GM12878 (cell line): ENCODE measurements around the gene ZCCHC2. TPM values are rescaled to one million over a fixed set of nuclear protein-coding genes. Genes with fewer than 3 reads are reported as not detected.

Experiments used
- ATAC-seq: fragments of 200-7000 bp; cut with Tn5 transposase; 3 replicates; pipeline ENCODE4 v1.9.1; 2020; ENCODE audit warnings: mild to moderate bottlenecking, moderate library complexity
- BruUV-seq: library from RNA; stranded (reverse); fragments of 400-500 nt; replicated peaks from 2 replicates; lab custom pipeline; 2021; lab: Mats Ljungman, UMichigan
- CTCF ChIA-PET: fragments of 300-600 bp; sonication (Branson Sonifier 250); formaldehyde crosslinking; extraction: SDS; loops from one replicate; lab custom pipeline; 2021; ENCODE audit warnings: inconsistent platforms; lab: Yijun Ruan, JAX
- POLR2A ChIA-PET: fragments of 350-600 bp; formaldehyde crosslinking; extraction: SDS; loops from one replicate; lab custom pipeline; 2021; ENCODE audit warnings: inconsistent platforms; lab: Charles Lee
- RAD21 ChIA-PET: fragments of 300-600 bp; sonication (Branson Sonifier 250); formaldehyde crosslinking; loops from one replicate; lab custom pipeline; 2023; ENCODE audit warnings: antibody characterized with exemption; ENCODE audit not compliant: unreplicated experiment; lab: Charles Lee
- SMC1A ChIA-PET: fragments of 300-600 bp; sonication (Branson Sonifier 250); formaldehyde crosslinking; loops from one replicate; lab custom pipeline; 2023; ENCODE audit not compliant: unreplicated experiment, uncharacterized antibody; lab: Charles Lee
- DNase-seq: peaks from one replicate; pipeline ENCODE4 v3.0.0-alpha.2; 2011; ENCODE audit warnings: low read depth, low spot score
- FAIRE-seq: peaks from 3 replicates; lab custom pipeline; 2011; peaks lifted over from hg19 to GRCh38; lab: Jason Lieb, UNC
- H2AFZ ChIP-seq: 2 replicates; pipeline ENCODE4 v1.6.0; 2011; ENCODE audit warnings: low read depth, low read length, control low read depth; ENCODE audit not compliant: control insufficient read depth
- H3K27ac ChIP-seq: 2 replicates; pipeline ENCODE4 v1.5.1; 2011; ENCODE audit warnings: control low read depth; ENCODE audit not compliant: control insufficient read depth, insufficient read depth
- H3K27me3 ChIP-seq, 2 experiments: replicated peaks in 1 of 2; 2 replicates each; pipeline versions ENCODE4 v1.6.0 to v1.6.1; 2011; ENCODE audit warnings: low read length in 1 of 2; ENCODE audit not compliant: control insufficient read depth in 2 of 2, insufficient read depth in 2 of 2
- H3K36me3 ChIP-seq, 2 experiments: 2 replicates each; pipeline ENCODE4 v1.5.1; 2011; ENCODE audit warnings: low read length in 1 of 2; ENCODE audit not compliant: control insufficient read depth in 2 of 2, insufficient read depth in 2 of 2
- H3K4me1 ChIP-seq: 2 replicates; pipeline ENCODE4 v1.6.1; 2011; ENCODE audit warnings: mild to moderate bottlenecking, low read length, moderate library complexity, mixed read lengths; ENCODE audit not compliant: control insufficient read depth, insufficient read depth
- H3K4me2 ChIP-seq: 2 replicates; pipeline ENCODE4 v1.6.0; 2011; ENCODE audit warnings: control low read depth; ENCODE audit not compliant: control insufficient read depth, insufficient read depth
- H3K4me3 ChIP-seq: fragments of 200-600 bp; sonication (generic); 2 replicates; pipeline ENCODE4 v1.5.1; 2016
- H3K79me2 ChIP-seq: 2 replicates; pipeline ENCODE4 v1.6.0; 2011; ENCODE audit warnings: low read length; ENCODE audit not compliant: control insufficient read depth, insufficient read depth
- H3K9ac ChIP-seq: 2 replicates; pipeline ENCODE4 v1.8.0; 2011; ENCODE audit warnings: low read length, control low read depth, mixed read lengths; ENCODE audit not compliant: control insufficient read depth, insufficient read depth
- H3K9me3 ChIP-seq: replicated peaks from 3 replicates; pipeline ENCODE4 v1.5.1; 2011; ENCODE audit warnings: mild to moderate bottlenecking, low read length; ENCODE audit not compliant: control insufficient read depth, insufficient read depth
- H4K20me1 ChIP-seq: 2 replicates; pipeline ENCODE4 v1.6.0; 2011; ENCODE audit not compliant: control insufficient read depth, insufficient read depth
- BHLHE40 ChIP-seq, 2 experiments: fragments of 450-650 bp in 1 of 2; IDR thresholded peaks; 2 replicates each; pipeline ENCODE4 v1.6.1; 2011 to 2017; ENCODE audit warnings: low read depth in 2 of 2, borderline replicate concordance in 1 of 2, improper control_type of control experiment in 1 of 2, low read length in 1 of 2, mild to moderate bottlenecking in 1 of 2
- PAX8 ChIP-seq: fragments of 450-650 bp; IDR thresholded peaks from 2 replicates; pipeline ENCODE4 v1.6.1; 2017; ENCODE audit warnings: mild to moderate bottlenecking, moderate library complexity
- TARDBP ChIP-seq: IDR thresholded peaks from 2 replicates; pipeline ENCODE4 v1.6.1; 2016; ENCODE audit warnings: borderline replicate concordance
- ZNF384 ChIP-seq: IDR thresholded peaks from 2 replicates; pipeline ENCODE4 v1.6.1; 2012; ENCODE audit warnings: low read depth, mild to moderate bottlenecking, low read length, improper control_type of control experiment, borderline replicate concordance
- WGBS: methylation state at CpG from one replicate; pipeline ENCODE4 v1.1.6; 2016; ENCODE audit warnings: low lambda C conversion rate; ENCODE audit not compliant: insufficient replicate concordance, insufficient coverage; ENCODE audit errors: missing lambda C conversion rate; 5-methylcytosine and 5-hydroxymethylcytosine counted together
- in situ Hi-C: fragments of 300-500 bp; cut with MboI; formaldehyde crosslinking; loops from 9 replicates; pipeline ENCODE4 v1.14.3; 2018; ENCODE audit warnings: mixed read lengths
- intact Hi-C: fragments of 100-400 bp; cut with micrococcal nuclease; formaldehyde crosslinking; loops from one replicate; pipeline ENCODE4 v1.14.2; 2022; ENCODE audit not compliant: unreplicated experiment
- polyA plus RNA-seq, 11 experiments: library from polyadenylated mRNA; depleted of rRNA in 4 of 11; unstranded in 6 of 11; stranded (reverse) in 5 of 11; fragments of >200 nt; fragmentation: Nextera tagmentation in 4 of 11; fragmentation: Illumina TruSeq in 1 of 11; extraction: Ambion mirVana in 4 of 11; extraction: Trizol in 1 of 11; gene quantifications; 1 replicate in 1 of 11; 2 replicates in 10 of 11; pipeline versions ENCODE4 v1.2.1 to v1.2.3, GENCODE V29; 2011 to 2016; ENCODE audit warnings: inconsistent platforms in 2 of 11, missing spikeins in 2 of 11, low read depth in 1 of 11
- total RNA-seq, 4 experiments: library from RNA; depleted of rRNA in 3 of 4; stranded (reverse); fragments of >200 nt in 3 of 4; fragmentation: Illumina TruSeq in 1 of 4; extraction: Trizol in 1 of 4; gene quantifications; 2 replicates each; pipeline versions ENCODE4 v1.2.1 to v1.2.3, GENCODE V29; 2013 to 2021
- TF ChIP-seq, protein P1 (sequence below): fragments of 450-650 bp; IDR thresholded peaks from 2 replicates; pipeline ENCODE4 v1.6.1; 2016; ENCODE audit warnings: mild to moderate bottlenecking, moderate library complexity, borderline replicate concordance

Gene ZCCHC2
- total and polyA plus RNA-seq, 10 of the 15 experiments (the other 5 are each of a cell fraction or from before 2014, with no cell fraction given) = 1.7 to 17.4 (median 8.6) TPM

DNA sequence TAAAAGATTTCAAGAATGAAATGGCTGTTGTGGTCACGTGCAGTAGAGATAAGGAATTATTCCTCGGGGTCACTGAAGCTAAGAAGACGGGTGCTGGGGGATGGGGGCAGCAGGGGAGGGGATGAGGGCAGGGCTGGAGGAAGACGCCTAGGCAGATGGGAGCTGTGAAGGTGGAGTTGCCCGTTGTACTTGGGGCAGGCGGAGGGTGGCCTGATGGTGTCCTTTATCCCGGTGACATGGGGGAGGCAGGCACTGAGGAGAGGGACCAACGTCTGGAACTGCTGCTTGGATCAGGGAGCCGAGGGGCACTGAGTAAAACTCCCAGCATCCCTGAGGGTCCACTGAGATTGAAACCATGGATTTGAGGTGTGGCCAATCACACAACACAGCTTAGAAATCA lies 64.9 kb downstream of the ZCCHC2 start (continued):
- TF ChIP-seq, protein P1, sequence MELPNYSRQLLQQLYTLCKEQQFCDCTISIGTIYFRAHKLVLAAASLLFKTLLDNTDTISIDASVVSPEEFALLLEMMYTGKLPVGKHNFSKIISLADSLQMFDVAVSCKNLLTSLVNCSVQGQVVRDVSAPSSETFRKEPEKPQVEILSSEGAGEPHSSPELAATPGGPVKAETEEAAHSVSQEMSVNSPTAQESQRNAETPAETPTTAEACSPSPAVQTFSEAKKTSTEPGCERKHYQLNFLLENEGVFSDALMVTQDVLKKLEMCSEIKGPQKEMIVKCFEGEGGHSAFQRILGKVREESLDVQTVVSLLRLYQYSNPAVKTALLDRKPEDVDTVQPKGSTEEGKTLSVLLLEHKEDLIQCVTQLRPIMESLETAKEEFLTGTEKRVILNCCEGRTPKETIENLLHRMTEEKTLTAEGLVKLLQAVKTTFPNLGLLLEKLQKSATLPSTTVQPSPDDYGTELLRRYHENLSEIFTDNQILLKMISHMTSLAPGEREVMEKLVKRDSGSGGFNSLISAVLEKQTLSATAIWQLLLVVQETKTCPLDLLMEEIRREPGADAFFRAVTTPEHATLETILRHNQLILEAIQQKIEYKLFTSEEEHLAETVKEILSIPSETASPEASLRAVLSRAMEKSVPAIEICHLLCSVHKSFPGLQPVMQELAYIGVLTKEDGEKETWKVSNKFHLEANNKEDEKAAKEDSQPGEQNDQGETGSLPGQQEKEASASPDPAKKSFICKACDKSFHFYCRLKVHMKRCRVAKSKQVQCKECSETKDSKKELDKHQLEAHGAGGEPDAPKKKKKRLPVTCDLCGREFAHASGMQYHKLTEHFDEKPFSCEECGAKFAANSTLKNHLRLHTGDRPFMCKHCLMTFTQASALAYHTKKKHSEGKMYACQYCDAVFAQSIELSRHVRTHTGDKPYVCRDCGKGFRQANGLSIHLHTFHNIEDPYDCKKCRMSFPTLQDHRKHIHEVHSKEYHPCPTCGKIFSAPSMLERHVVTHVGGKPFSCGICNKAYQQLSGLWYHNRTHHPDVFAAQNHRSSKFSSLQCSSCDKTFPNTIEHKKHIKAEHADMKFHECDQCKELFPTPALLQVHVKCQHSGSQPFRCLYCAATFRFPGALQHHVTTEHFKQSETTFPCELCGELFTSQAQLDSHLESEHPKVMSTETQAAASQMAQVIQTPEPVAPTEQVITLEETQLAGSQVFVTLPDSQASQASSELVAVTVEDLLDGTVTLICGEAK = no peak
- TF ChIP-seq ZNF384 = no peak

DNA sequence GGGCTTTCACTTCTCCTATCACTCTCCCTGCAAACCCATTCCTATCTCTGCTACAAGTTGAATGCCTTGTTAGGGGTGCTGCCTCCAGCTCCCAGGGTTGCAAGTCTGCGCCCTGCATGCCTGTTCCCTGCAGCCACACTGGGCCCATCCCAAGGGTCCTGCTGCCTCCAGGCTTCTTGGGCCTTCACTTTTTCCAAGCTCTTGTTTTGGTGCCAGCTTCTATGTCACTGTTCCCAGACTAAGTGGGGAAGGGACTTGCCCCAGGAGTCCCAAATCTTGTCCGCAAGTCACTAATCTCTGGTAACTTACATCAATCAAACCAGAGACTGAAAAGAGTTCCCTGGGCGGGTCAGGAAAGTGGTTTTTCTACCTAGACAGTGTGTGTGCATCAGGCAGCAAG lies 65.4 kb downstream of the ZCCHC2 start:
- intact Hi-C loops = loop anchor here (5.0 to 10.0 kb wide), 4 partner anchors 49 to 367 kb away; partner anchors contain the start of gene TNFRSF11A
- H3K27ac ChIP-seq = no peak overlapping the region
- in situ Hi-C loops = no loop called here
- ChIA-PET CTCF (interaction anchor here (0.7 to 6.6 kb wide), 5 partner anchors 11 to 392 kb away, joined by 3 to 66 read pairs (median 19); no protein-coding TSS in a partner anchor), RAD21 (no interaction called here), SMC1A (interaction anchor here (0.5 to 3.3 kb wide), 4 partner anchors 10 to 393 kb away, joined by 3 to 22 read pairs (median 5); no protein-coding TSS in a partner anchor), POLR2A (interaction anchor here (0.5 kb wide), 1 partner anchor 196 kb away, joined by 4 read pairs; no protein-coding TSS in a partner anchor)
- no peak overlapping the region for H3K9ac ChIP-seq
- no peaks in the 10 kb centered on the region for H3K9me3 ChIP-seq
- no peaks in the 10 kb centered on the region for H3K36me3 ChIP-seq
- H4K20me1 ChIP-seq = no peaks in the 10 kb centered on the region
- FAIRE-seq (no peak), DNase-seq (no peak), ATAC-seq (no peak)
- H3K4me2 ChIP-seq = no peak overlapping the region
- H3K4me1 ChIP-seq = peaks cover 27% of the 10 kb centered on the region
- no peaks in the 10 kb centered on the region for H3K79me2 ChIP-seq
- no peak overlapping the region for H3K4me3 ChIP-seq
- TF ChIP-seq BHLHE40 (IDR thresholded peaks at IDR 0.05; ENCODE audit: borderline replicate concordance in 1 of 2, low read depth in 2 of 2, low read length in 1 of 2) (no peak), TARDBP (no peak), PAX8 (no peak)
- no TSS peak for BruUV-seq
- H3K27me3 ChIP-seq = no peaks in the 10 kb centered on the region
- 68% methylated on average over 3 of the region's 3 CpGs for WGBS
- no peak overlapping the region for H2AFZ ChIP-seq
